ENCODE results near the gene HTRA2.

The HTRA2 gene

DNA sequence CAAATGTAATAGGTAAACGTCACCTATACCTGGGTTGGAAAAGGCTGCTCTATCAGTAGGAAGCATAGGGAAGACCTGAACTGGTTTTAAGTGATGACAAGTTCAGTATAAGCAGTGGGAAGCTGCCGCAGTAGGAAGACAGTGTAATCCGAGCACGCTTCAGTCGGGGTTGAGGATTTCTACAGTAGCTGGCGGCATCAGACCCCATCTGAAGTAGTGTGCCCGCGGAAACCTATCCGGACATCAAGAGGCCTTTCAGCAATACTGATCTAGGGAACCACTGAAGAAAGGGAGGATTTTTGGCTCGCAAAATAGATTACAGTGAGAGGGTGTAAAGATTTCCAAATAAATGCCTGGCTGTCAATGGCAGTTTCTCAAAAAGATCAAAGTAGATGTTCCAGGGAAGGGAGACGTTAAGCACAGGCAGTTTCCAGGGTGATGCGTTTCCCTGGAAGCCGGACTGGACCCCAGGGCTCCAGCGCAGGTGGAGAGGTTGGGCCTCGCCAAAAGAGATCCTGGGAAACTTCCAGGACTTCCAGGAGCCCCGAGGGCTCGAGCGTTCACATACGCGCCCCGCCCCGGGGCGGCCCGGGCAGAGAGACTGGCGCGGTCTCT lies 18.7 kb downstream of the HTRA2 start:
- peak overlapping the region; percentile 78 for H3K4me3 ChIP-seq (ENCODE audit: low read depth, low read length)
- TF ChIP-seq, protein P1, sequence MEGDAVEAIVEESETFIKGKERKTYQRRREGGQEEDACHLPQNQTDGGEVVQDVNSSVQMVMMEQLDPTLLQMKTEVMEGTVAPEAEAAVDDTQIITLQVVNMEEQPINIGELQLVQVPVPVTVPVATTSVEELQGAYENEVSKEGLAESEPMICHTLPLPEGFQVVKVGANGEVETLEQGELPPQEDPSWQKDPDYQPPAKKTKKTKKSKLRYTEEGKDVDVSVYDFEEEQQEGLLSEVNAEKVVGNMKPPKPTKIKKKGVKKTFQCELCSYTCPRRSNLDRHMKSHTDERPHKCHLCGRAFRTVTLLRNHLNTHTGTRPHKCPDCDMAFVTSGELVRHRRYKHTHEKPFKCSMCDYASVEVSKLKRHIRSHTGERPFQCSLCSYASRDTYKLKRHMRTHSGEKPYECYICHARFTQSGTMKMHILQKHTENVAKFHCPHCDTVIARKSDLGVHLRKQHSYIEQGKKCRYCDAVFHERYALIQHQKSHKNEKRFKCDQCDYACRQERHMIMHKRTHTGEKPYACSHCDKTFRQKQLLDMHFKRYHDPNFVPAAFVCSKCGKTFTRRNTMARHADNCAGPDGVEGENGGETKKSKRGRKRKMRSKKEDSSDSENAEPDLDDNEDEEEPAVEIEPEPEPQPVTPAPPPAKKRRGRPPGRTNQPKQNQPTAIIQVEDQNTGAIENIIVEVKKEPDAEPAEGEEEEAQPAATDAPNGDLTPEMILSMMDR (IDR thresholded peaks at IDR 0.05; ENCODE audit: borderline replicate concordance, insufficient read depth, low read depth, low read length): no peak

DNA sequence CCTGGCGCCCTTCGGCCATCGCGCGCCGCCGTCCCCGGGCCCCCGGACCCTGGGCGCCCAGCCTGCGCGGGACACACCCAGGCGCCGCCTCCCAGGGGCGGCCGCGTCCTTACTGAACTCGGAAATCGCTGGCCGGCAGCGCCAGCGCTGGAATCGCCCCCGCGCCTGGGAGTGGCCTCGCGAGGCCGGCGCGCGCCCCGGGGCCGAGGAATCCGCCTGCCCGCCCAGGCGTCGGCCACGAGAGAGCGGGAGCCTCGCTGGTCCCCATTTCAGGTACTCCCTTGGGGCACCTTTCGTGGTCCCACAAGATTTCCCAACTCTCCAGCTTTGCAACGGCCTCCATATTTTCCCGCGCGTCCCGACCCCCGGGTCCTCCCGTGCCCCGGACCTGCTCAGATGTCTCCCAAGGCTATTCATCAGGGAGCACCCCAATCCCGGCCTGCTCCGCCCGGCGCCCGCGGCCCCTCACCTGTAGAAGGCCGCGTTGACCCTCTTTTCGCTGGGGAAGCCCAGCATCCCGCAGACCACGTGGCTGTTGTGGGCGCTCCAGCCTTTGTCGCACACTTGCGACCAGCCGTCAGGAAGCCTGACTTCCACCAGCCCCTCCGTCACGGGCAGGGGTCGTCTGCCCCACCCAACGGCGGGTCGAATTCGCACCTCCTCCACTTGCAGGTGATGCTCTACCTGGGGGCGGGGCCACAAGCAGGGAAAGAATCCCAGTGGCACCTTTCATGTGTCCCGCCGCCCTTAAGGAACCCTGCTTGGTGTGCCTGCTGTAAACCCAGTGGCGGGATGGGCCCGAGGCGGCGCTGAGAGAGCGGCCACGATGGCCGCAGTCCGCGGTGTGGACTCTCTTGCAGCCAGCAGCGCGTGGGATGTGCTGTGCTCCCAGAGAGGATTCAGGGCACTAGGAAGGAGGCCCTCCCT lies 19.4 kb downstream of the HTRA2 start:
- peak overlapping the region; percentile 78 for H3K4me3 ChIP-seq (ENCODE audit: low read depth, low read length)
- TF ChIP-seq, protein P1 (IDR thresholded peaks at IDR 0.05; ENCODE audit: borderline replicate concordance, insufficient read depth, low read depth, low read length): no peak

DNA sequence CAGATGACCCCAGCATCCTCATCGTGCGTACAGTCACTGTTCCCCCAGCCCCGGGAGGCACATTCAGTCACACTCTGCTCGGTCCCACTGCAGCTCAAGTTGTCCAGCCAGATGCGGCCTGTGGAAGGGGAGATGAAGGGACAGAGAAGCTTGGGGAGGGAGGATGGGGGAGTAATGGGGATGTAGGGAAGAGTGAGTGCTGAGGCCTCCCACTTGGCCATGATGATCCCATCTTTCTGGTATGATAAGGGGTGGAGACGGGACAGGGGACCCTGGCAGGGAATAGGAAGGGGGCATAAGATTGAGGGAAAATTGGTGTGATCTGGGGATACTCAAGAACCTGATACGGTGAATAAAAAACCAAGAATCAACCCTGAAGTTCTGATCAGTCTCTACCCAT lies 20.5 kb downstream of the HTRA2 start:
- H3K4me3 ChIP-seq (ENCODE audit: low read depth, low read length): peak overlapping the region; percentile 78
- TF ChIP-seq, protein P1 (IDR thresholded peaks at IDR 0.05; ENCODE audit: borderline replicate concordance, insufficient read depth, low read depth, low read length): no peak

DNA sequence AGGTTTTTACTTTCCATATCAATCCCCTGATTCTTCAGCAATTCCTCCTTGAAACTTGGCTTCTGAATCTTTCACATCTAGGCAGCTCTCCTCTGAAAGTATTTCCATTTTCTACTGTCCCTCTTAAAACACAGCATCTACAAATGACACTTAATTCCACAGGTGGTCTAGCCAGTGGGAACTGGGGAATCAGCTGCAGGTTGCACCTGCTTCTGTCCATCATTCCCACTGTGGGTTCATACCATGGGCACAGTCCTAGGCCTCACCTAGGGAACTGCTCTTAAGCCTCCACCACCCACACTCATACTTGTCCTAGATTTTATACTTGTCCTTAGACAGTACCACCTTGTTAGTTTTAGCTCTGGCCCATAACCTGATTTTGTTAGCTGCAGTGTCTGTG lies 21.8 kb downstream of the HTRA2 start:
- H3K4me3 ChIP-seq (ENCODE audit: low read depth, low read length): peak overlapping the region; percentile 98
- TF ChIP-seq, protein P1 (IDR thresholded peaks at IDR 0.05; ENCODE audit: borderline replicate concordance, insufficient read depth, low read depth, low read length): no peak

DNA sequence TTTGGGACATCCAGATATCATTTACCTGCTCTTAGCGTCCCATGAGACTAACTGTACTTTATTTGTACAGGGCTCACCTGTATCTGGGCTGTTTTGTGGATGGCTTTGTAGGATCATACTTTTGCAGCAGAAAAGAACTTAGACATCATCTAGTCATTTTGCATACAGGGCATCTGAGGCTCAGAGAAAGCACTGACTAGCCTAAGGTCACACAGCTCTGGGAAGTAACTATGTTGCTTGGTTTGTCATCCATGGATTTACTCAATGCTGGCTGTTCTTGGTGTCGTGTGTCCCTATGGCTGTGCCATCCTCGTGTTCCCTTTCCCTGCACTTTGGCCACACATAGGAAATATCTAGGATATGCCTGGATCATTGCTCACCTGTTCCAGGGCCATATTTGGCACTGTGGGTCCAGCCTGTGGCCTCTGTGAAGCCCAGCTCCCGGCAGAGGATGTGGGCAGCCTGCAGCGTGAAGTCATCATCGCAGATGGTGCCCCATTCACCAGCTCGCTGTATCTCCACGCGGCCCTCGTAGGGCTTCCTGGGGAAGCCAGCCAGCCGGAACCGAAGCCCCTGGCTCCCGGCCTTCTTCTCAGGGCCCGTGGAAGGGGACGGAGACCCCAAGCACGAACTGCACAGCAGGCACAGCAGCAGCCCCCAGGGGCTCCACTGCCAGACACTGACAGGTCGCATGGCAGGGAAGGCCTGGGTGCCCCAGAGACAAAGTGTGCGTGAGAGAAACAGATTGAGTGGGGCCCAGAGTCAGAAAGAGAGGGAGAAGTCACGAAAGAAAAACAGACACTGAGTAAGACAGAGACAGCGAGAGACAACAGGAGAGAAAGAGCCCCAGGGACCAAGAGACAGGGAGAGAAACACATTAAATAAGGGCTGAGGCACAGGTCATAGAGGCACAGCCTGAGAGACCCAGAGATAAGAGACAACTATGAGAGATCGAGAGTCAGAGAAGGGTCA lies 22.5 kb downstream of the HTRA2 start:
- H3K4me3 ChIP-seq (ENCODE audit: low read depth, low read length): peak overlapping the region; percentile 98
- TF ChIP-seq, protein P1 (IDR thresholded peaks at IDR 0.05; ENCODE audit: borderline replicate concordance, insufficient read depth, low read depth, low read length): no peak

DNA sequence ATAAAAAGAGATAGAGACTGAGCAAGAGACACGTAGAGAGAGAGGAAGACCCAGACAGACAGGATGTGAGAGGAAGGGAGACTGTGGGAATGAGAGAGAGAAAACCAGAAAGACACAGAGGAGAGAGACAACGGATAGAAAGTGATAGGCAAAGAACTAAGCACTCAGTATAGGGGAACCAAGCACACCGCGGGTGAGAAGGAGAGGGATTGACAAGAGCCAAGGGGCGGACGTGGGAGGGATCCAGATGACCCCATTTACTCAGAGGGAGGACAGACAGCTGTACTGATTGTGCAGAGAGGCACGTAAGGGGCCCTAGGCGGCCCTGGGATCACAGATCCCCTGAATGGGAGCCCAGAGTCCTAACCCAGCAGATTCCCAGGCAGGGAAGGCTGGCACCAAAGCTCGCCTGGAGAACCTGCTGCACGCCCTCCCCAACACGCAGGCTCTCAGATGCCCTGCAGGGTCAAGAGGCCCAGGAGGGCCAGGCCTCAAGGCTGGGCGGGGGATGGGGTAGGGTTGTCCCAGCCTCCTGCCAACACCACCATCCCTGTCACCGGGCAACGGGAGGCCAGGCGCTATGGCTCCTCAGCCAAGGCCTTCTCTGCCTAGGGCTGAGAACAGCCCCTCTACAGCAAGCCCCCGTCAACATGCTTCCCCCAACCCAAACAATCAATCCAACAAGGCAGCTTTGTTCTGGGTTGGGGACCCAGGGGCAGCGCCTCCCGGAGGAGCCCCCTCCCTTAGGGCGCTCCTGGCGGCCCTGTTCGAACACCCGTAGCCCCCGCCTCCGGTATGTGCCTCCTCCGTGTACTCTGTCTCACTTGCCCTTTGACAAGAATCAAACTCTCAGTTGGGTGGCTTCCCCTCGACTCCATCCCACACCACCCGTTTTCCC lies 23.4 kb downstream of the HTRA2 start:
- TF ChIP-seq, protein P1 (IDR thresholded peaks at IDR 0.05; ENCODE audit: borderline replicate concordance, insufficient read depth, low read depth, low read length): no peak
- peak overlapping the region; percentile 98 for H3K4me3 ChIP-seq (ENCODE audit: low read depth, low read length)
